Type B pancreatic cell (in vitro differentiated cells): ENCODE data around the gene NBEA. TPM values are rescaled to one million over a fixed set of nuclear protein-coding genes. Genes with fewer than 3 reads are reported as not detected.

Experiments
- DNase-seq: peaks from one replicate; pipeline ENCODE4 v3.0.0; 2021; ENCODE audit warnings: mixed read lengths; ENCODE audit not compliant: unreplicated experiment; ENCODE audit errors: extremely low spot score
- H3K27ac Mint-ChIP-seq: 2 replicates; pipeline ENCODE4 v1.8.0; 2021; ENCODE audit warnings: mild to moderate bottlenecking, mixed read lengths
- H3K27me3 Mint-ChIP-seq: 2 replicates; pipeline ENCODE4 v1.8.0; 2021; ENCODE audit warnings: mixed read lengths
- H3K36me3 Mint-ChIP-seq: 2 replicates; pipeline ENCODE4 v1.8.0; 2021; ENCODE audit warnings: mixed read lengths
- H3K4me1 Mint-ChIP-seq: one replicate; pipeline ENCODE4 v1.8.0; 2021; ENCODE audit warnings: mixed read lengths; ENCODE audit not compliant: unreplicated experiment
- H3K4me3 Mint-ChIP-seq: 2 replicates; pipeline ENCODE4 v1.8.0; 2021; ENCODE audit warnings: mild to moderate bottlenecking, mixed read lengths
- H3K9me3 Mint-ChIP-seq: 2 replicates; pipeline ENCODE4 v1.8.0; 2021; ENCODE audit warnings: mixed read lengths
- total RNA-seq: library from RNA; stranded (reverse); gene quantifications from 2 replicates; pipeline ENCODE4 v1.2.1, GENCODE V29; 2021; ENCODE audit warnings: low replicate concordance
- TF ChIP-seq, protein P1 (sequence below): fragments of 200-600 bp; sonication (generic); conservative IDR thresholded peaks from 2 replicates; pipeline ENCODE4 v1.5.0; 2021; ENCODE audit warnings: antibody characterized with exemption, mild to moderate bottlenecking

Gene NBEA
- total RNA-seq, 1 donor from 2014 or later: 20.8 TPM

- no peak for DNase-seq
- peaks cover 37% of the 10 kb centered on the region for H3K4me1 Mint-ChIP-seq
- H3K36me3 Mint-ChIP-seq: no peaks in the 10 kb centered on the region
- H3K27me3 Mint-ChIP-seq: no peaks in the 10 kb centered on the region
- H3K4me3 Mint-ChIP-seq: peak overlapping the region; percentile 30
- peak overlapping the region; percentile 68 for H3K27ac Mint-ChIP-seq
- TF ChIP-seq, protein P1, sequence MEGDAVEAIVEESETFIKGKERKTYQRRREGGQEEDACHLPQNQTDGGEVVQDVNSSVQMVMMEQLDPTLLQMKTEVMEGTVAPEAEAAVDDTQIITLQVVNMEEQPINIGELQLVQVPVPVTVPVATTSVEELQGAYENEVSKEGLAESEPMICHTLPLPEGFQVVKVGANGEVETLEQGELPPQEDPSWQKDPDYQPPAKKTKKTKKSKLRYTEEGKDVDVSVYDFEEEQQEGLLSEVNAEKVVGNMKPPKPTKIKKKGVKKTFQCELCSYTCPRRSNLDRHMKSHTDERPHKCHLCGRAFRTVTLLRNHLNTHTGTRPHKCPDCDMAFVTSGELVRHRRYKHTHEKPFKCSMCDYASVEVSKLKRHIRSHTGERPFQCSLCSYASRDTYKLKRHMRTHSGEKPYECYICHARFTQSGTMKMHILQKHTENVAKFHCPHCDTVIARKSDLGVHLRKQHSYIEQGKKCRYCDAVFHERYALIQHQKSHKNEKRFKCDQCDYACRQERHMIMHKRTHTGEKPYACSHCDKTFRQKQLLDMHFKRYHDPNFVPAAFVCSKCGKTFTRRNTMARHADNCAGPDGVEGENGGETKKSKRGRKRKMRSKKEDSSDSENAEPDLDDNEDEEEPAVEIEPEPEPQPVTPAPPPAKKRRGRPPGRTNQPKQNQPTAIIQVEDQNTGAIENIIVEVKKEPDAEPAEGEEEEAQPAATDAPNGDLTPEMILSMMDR: no peak
- no peaks in the 10 kb centered on the region for H3K9me3 Mint-ChIP-seq
Measured at GRCh38 chr13:35712907-35713761, 771.1 kb downstream of the NBEA start.

DNA sequence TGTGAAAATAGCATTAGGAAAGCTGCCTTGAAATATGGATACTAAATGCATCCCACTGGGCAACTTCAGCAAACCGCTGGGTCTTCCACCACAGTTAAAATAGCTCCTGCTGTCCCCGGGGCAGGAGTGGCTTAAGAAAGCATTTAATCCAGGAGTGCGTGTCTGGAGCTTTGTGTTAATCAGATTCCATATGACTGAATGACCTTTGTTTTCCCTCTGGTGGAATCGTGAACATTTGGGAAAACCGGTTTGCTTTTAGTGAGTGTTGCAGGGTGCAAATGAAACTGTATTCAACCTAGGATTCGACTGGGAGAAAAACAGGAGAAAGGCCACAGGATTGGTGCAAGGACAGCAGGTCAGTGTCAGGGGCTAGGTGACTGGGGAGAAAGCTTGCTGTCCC is 772.1 kb downstream of the NBEA start:
- TF ChIP-seq, protein P1: no peak
- Mint-ChIP-seq H3K27me3 (peaks cover 2% of the 10 kb centered on the region), H3K27ac (peak overlapping the region; percentile 43), H3K36me3 (no peaks in the 10 kb centered on the region), H3K4me3 (peak overlapping the region; percentile 40), H3K4me1 (peaks cover 37% of the 10 kb centered on the region), H3K9me3 (no peaks in the 10 kb centered on the region)
- DNase-seq: no peak

- Mint-ChIP-seq H3K9me3 (no peaks in the 10 kb centered on the region), H3K27me3 (peaks cover 9% of the 10 kb centered on the region), H3K4me3 (no peak overlapping the region), H3K27ac (peak overlapping the region; percentile 43), H3K36me3 (no peaks in the 10 kb centered on the region), H3K4me1 (peaks cover 37% of the 10 kb centered on the region)
- DNase-seq: no peak
- TF ChIP-seq, protein P1: no peak
Measured at GRCh38 chr13:35714588-35715377, 772.7 kb downstream of the NBEA start.

DNA sequence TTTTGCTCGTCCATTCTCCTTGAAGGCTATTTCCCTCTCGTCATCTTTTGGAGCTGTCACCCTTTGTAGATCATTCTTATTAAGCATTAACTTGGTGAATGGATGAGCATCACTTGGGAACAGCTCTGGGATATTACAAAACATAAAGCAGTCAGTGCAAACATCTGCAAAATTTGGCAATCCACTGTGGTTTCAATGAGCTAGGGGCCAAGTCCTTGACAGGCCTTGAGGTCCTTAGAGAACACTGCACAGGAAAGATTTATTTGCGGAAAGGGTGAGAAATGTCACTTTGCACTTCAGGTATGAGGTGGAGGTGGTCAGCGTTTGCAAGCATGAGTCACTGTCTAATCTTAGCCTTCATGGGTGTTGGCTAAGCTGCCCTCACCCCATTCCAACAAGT is 774.1 kb downstream of the NBEA start:
- H3K9me3 Mint-ChIP-seq: no peaks in the 10 kb centered on the region
- no peak overlapping the region for H3K27ac Mint-ChIP-seq
- H3K36me3 Mint-ChIP-seq: no peaks in the 10 kb centered on the region
- TF ChIP-seq, protein P1: no peak
- peaks cover 44% of the 10 kb centered on the region for H3K4me1 Mint-ChIP-seq
- H3K27me3 Mint-ChIP-seq: peaks cover 18% of the 10 kb centered on the region
- H3K4me3 Mint-ChIP-seq: no peak overlapping the region
- DNase-seq: no peak

DNA sequence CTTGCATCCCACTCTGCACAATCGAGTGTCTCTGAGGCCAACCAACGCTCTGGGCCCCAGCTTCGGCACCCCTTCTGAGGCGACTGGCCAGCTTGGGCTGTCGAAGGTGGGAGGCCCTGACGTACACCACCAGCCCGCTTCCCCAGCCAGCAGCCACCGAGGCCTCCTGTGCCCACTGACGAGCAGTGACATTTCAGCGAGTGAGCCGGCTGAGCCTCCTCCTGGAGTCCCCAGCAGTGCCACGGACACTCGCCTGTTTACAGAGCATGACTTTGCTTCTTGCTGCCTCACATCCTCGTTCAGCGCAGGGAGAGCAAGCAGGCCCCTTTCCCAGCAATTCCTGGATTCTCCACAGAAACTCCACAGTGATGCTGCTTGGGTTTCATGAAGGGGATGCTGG is 774.7 kb downstream of the NBEA start:
- TF ChIP-seq, protein P1: no peak
- Mint-ChIP-seq H3K27me3 (peaks cover 20% of the 10 kb centered on the region), H3K9me3 (no peaks in the 10 kb centered on the region), H3K27ac (no peak overlapping the region), H3K4me1 (peaks cover 46% of the 10 kb centered on the region), H3K4me3 (no peak overlapping the region), H3K36me3 (no peaks in the 10 kb centered on the region)
- DNase-seq: no peak
